Mucosa of descending colon (tissue), 3 donors: Measurements from ENCODE around the gene SPTBN4. TPM values are rescaled to one million over a fixed set of nuclear protein-coding genes. Genes with fewer than 3 reads are reported as not detected.

Experiments
- ATAC-seq: fragments of 200-7000 bp; cut with Tn5 transposase; one replicate; pipeline ENCODE4 v1.9.1; 2020; ENCODE audit warnings: mild to moderate bottlenecking, moderate library complexity
- DNase-seq, 3 donors: peaks; one replicate each; pipeline ENCODE4 v3.0.0-alpha.2; 2020
- H3K36me3 ChIP-seq: fragments of 200-600 bp; one replicate; pipeline ENCODE4 v1.8.0; 2021; ENCODE audit warnings: low read depth, mild to moderate bottlenecking
- H3K4me1 ChIP-seq: fragments of 200-600 bp; one replicate; pipeline ENCODE4 v1.8.0; 2021; ENCODE audit warnings: low read depth, mild to moderate bottlenecking
- H3K4me3 ChIP-seq: fragments of 200-600 bp; one replicate; pipeline ENCODE4 v1.8.0; 2021; ENCODE audit warnings: mild to moderate bottlenecking
- H3K9me3 ChIP-seq: fragments of 200-600 bp; one replicate; pipeline ENCODE4 v1.8.0; 2021; ENCODE audit warnings: mild to moderate bottlenecking
- intact Hi-C, 2 donors: fragments of 100-400 bp; cut with DNase I in 1 of 2; cut with micrococcal nuclease in 1 of 2; formaldehyde crosslinking; loops; one replicate each; pipeline versions ENCODE4 v1.11.0 to v1.11.1; 2022; cut with DNase I, micrococcal nuclease
- total RNA-seq, 3 donors: library from RNA; stranded (reverse); fragmentation: NEBNext Ultra II Directional in 2 of 3; extraction: Animal tissue kit (Norgen Biotek cat#: 25700) in 2 of 3; gene quantifications; one replicate each; pipeline versions ENCODE4 v1.2.1 to v1.2.4, GENCODE V29; 2021 to 2023
- TF ChIP-seq, protein P1 (sequence below): fragments of 200-600 bp; IDR thresholded peaks from one replicate; pipeline ENCODE4 v1.8.0; 2022; ENCODE audit warnings: antibody characterized with exemption, mild to moderate bottlenecking
- donor health status: DM: no; HTN: no; CAD: no; lungs with moderate emphysema.
- donor health status: DM: no; HTN: no; CAD: no.
- donor health status: DM: no; HTN: yes; CAD: no.

SPTBN4 gene
- total RNA-seq, 3 donors from 2014 or later: 0.29 to 4.1 (median 0.82) TPM

DNA sequence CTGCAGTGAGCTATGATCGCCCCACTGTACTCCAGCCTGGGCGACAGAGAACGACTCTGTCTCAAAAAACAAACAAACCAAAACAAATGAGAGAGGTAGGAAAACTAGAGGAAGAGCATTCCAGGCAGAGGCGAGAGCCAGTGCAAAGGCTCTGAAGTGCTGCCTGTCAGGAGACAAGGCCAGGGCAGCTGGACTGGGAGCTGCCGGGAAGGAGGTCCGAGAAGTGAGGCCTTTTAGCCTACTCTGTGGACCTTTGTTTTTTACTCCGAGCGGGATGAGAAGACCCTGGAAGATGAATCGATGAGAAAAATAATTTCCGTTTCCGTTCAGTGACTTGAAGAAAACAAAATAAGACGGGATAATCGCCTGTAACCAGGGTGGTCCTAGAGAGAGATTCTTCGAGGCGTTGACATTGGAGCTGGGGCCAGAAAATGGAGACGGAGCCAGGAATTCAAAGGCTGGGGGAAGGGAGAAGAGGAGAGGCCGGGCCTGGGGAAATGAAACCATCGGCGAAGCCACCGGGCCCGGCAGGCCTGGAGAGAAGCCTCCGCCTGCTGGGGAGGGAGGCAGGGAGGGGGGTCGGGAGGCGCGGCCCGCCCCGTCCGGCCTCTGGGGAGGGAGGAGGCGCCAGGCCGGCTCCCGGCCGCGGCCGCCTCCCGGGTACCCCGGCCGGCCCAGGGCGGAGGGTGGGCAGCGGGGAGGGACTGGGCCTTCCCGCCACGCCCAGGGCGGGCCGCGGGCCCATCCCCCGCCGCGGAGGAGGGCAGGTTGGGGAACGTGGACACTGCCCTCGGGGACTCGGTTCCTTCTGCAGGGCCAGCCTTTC, 33.2 kb upstream of the SPTBN4 start:
- peaks cover 19% of the 10 kb centered on the region for H3K4me1 ChIP-seq
- no peaks in the 10 kb centered on the region for H3K9me3 ChIP-seq
- DNase-seq: peak; percentile 90 to 95 (median 93)
- ATAC-seq: peak; percentile 97
- TF ChIP-seq, protein P1, sequence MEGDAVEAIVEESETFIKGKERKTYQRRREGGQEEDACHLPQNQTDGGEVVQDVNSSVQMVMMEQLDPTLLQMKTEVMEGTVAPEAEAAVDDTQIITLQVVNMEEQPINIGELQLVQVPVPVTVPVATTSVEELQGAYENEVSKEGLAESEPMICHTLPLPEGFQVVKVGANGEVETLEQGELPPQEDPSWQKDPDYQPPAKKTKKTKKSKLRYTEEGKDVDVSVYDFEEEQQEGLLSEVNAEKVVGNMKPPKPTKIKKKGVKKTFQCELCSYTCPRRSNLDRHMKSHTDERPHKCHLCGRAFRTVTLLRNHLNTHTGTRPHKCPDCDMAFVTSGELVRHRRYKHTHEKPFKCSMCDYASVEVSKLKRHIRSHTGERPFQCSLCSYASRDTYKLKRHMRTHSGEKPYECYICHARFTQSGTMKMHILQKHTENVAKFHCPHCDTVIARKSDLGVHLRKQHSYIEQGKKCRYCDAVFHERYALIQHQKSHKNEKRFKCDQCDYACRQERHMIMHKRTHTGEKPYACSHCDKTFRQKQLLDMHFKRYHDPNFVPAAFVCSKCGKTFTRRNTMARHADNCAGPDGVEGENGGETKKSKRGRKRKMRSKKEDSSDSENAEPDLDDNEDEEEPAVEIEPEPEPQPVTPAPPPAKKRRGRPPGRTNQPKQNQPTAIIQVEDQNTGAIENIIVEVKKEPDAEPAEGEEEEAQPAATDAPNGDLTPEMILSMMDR: no peak
- H3K36me3 ChIP-seq: no peaks in the 10 kb centered on the region
- intact Hi-C loops: no loop called here
- peak overlapping the region; percentile 19 for H3K4me3 ChIP-seq

GRCh38 chr19:40438284-40438683, 28.5 kb upstream of the SPTBN4 start:
- peaks cover 4% of the 10 kb centered on the region for H3K36me3 ChIP-seq
- DNase-seq: no peak
- intact Hi-C loops: no loop called here
- H3K9me3 ChIP-seq: no peaks in the 10 kb centered on the region
- TF ChIP-seq, protein P1: no peak
- no peak overlapping the region for H3K4me3 ChIP-seq
- peaks cover 14% of the 10 kb centered on the region for H3K4me1 ChIP-seq
- ATAC-seq: no peak

- Histone ChIP-seq H3K36me3 (peaks cover 5% of the 10 kb centered on the region), H3K9me3 (no peaks in the 10 kb centered on the region), H3K4me3 (no peak overlapping the region), H3K4me1 (peaks cover 12% of the 10 kb centered on the region)
- DNase-seq (peak in 1 of 3 donors; percentile 23), ATAC-seq (no peak)
- TF ChIP-seq, protein P1: no peak
- intact Hi-C loops: no loop called here
These were observed 25.0 kb upstream of the SPTBN4 start for GRCh38 chr19:40441719-40442253.

DNA sequence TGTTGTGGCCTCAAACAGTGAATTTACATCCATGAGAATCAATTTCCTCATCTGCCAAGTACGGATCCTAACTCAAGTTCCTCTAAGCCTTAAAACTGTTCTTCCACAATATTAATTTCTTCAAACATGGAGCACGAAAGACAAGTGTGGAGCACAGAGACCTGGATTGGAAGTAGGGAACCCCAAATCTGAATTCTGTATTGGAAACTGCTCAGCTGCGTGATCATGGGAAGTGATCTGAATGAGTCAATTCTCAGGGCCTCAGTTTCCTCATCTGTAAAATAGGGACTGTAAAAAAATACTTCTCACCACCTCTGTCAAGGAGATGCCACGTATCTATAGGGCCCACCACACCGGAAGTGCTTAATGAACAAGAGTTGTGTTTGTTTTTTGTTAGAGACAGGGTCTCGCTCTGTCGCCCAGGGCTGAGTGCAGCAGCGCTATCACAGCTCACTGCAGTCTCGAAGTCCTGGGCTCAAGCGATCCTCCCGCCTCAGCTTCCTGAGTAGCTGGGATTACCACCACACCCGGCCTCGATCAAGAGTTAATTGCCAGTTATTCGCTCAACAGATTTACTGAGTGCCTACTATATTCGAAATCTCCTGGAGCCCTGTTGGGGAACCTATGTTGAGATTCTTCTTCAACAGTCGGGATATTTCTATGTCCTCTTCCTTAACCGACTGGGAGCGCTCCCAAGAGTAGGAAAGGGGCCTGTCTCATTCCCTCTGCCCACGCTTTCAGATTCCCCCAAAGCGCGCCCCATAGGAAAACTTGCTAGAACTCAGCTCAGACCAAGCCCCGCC, 24.3 kb upstream of the SPTBN4 start:
- Histone ChIP-seq H3K4me1 (peaks cover 12% of the 10 kb centered on the region), H3K4me3 (peak overlapping the region; percentile 85), H3K9me3 (no peaks in the 10 kb centered on the region), H3K36me3 (peaks cover 5% of the 10 kb centered on the region)
- TF ChIP-seq, protein P1: no peak
- ATAC-seq: no peak
- DNase-seq: no peak
- intact Hi-C loops: no loop called here

DNA sequence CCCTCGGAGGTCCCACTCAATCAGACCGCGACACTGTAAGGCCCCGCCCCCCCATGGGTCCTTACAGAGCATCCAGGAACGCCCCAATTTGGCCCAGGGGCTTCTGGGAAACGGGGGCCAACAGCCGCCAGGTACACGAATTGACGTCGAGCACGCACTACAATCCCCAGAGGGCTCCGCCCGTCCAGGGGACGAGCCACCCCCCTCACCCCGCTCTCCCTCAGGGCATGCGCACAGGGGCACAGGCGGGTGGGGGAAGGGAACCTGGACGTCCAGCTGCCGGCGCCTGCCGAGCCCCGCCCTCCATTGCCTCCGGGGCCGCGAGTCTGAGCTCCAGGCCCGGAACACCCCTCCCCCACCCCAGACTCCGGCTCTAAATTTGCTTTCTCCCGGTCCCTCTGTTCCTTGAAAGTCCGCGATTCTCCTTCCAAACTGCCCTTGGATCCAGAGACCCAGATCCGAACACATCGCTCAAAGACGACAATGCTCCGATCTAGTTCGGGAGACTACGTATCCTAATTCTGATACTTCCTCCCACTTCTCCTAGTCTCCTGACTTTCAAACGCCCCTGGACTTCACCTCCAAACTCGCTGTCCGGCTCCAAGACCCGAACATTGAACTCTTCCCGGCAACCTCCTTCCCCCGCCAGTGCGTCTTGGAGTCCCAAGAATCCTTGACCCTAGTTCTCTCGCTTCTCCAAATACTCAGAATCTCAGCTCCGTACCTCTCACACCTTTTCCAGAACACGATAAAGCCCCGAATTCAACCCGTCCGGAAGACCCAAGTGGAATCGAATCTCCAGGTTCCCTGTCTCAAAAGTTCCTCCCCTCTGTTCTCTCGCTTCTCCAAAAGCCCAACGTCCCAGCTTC, 23.4 kb upstream of the SPTBN4 start:
- Histone ChIP-seq H3K4me1 (peaks cover 12% of the 10 kb centered on the region), H3K36me3 (peaks cover 5% of the 10 kb centered on the region), H3K9me3 (no peaks in the 10 kb centered on the region), H3K4me3 (peak overlapping the region; percentile 85)
- TF ChIP-seq, protein P1: no peak
- ATAC-seq (peak; percentile 86), DNase-seq (peak; percentile 100)
- intact Hi-C loops: no loop called here
